Peyer's patch (tissue), 4 donors: ENCODE results near the gene LRRN2.

Source experiments
- CTCF ChIP-seq, 6 experiments: fragments of 450-650 bp in 4 of 6; fragments of 200-600 bp in 2 of 6; sonication (generic) in 1 of 6; IDR thresholded peaks; one replicate each; pipeline ENCODE4 v1.5.1; 2017 to 2019; ENCODE audit warnings: antibody characterized with exemption in 6 of 6, mild to moderate bottlenecking in 3 of 6, moderate library complexity in 1 of 6
- POLR2A ChIP-seq, 2 donors: fragments of 450-650 bp; IDR thresholded peaks; one replicate each; pipeline ENCODE4 v1.5.1; 2017; ENCODE audit warnings: antibody characterized with exemption in 2 of 2, mild to moderate bottlenecking in 2 of 2, moderate library complexity in 2 of 2

- TF ChIP-seq CTCF (IDR thresholded peaks at IDR 0.05) (no peak), POLR2A (IDR thresholded peaks at IDR 0.05) (no peak)
These were observed 31.8 kb downstream of the LRRN2 start for GRCh38 chr1:204653590-204654340.
